ENCODE results near the gene PTPRN2. TPM values are rescaled to one million over a fixed set of nuclear protein-coding genes. Genes with fewer than 3 reads are reported as not detected.

The PTPRN2 gene
- total RNA-seq, 2 donors from 2014 or later: 26.1 to 55.5 TPM

- no peaks in the 10 kb centered on the region for H3K36me3 ChIP-seq
- intact Hi-C loops (cut with DNase I): no loop called here
These were observed 492.9 kb downstream of the PTPRN2 start for GRCh38 chr7:158094671-158095226.

GRCh38 chr7:158094046-158094445 lies 493.6 kb downstream of the PTPRN2 start:
- DNase-seq (ENCODE audit: low spot score): no peak
- Histone ChIP-seq H3K27me3 (replicated peaks; ENCODE audit: insufficient read depth) (no peaks in the 10 kb centered on the region), H3K4me3 (no peak overlapping the region), H3K4me1 (replicated peaks) (no peaks in the 10 kb centered on the region), H3K9me3 (no peaks in the 10 kb centered on the region), H3K27ac (no peak overlapping the region), H3K36me3 (no peaks in the 10 kb centered on the region)
- intact Hi-C loops (cut with DNase I): no loop called here
- TF ChIP-seq CTCF (IDR thresholded peaks at IDR 0.05): no peak
- TF ChIP-seq POLR2AphosphoS5 (IDR thresholded peaks at IDR 0.05): no peak
- TF ChIP-seq POLR2A (IDR thresholded peaks at IDR 0.05): no peak
- WGBS: 88% methylated on average over 10 of the region's 10 CpGs

More at GRCh38 chr7:158094671-158095226, 492.9 kb downstream of the PTPRN2 start:
- no peak overlapping the region for H3K4me3 ChIP-seq
- WGBS: 57% methylated on average over 12 of the region's 12 CpGs
- DNase-seq (ENCODE audit: low spot score): no peak
- H3K27me3 ChIP-seq (replicated peaks; ENCODE audit: insufficient read depth): no peaks in the 10 kb centered on the region
- no peak overlapping the region for H3K27ac ChIP-seq
- TF ChIP-seq POLR2A (IDR thresholded peaks at IDR 0.05): no peak
- H3K4me1 ChIP-seq (replicated peaks): no peaks in the 10 kb centered on the region
- no peaks in the 10 kb centered on the region for H3K9me3 ChIP-seq

DNA sequence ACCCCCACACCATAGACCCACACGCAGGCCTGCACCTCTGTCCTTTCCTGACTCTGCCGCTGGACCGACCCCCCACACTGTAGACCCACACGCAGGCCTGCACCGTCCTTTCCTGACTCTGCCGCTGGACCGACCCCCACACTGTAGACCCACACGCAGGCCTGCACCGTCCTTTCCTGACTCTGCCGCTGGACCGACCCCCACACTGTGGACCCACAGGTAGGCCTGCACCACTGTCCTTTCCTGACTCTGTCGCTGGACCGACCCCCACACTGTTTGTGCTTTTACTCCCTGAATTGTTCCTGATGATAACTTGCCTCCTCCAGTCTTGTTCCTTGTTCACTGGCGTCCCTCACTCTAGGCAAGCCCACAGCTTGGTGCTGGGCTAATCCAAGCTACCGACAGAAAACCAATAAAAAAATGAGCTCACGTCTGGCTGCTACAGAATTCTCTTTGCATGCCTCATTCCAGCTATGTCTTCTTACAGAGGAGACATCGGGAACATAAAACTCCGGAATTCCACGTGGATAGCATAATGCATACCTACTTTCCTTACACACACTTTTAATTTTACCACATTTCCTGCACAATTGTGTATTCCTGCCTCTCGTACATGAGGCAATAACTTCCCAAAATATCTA lies 494.3 kb downstream of the PTPRN2 start:
- Histone ChIP-seq H3K4me1 (replicated peaks) (no peaks in the 10 kb centered on the region), H3K36me3 (no peaks in the 10 kb centered on the region), H3K27me3 (replicated peaks; ENCODE audit: insufficient read depth) (no peaks in the 10 kb centered on the region), H3K9me3 (no peaks in the 10 kb centered on the region), H3K27ac (no peak overlapping the region), H3K4me3 (no peak overlapping the region)
- DNase-seq (ENCODE audit: low spot score): no peak
- WGBS: 63% methylated on average over 20 of the region's 20 CpGs
- intact Hi-C loops (cut with DNase I): no loop called here
- TF ChIP-seq POLR2A (IDR thresholded peaks at IDR 0.05) (no peak), CTCF (IDR thresholded peaks at IDR 0.05) (no peak), POLR2AphosphoS5 (IDR thresholded peaks at IDR 0.05) (no peak)

GRCh38 chr7:158087196-158087595 lies 500.4 kb downstream of the PTPRN2 start:
- H3K27ac ChIP-seq: no peak overlapping the region
- no peaks in the 10 kb centered on the region for H3K36me3 ChIP-seq
- 62% methylated on average over 14 of the region's 14 CpGs for WGBS
- no peaks in the 10 kb centered on the region for H3K27me3 ChIP-seq (replicated peaks; ENCODE audit: insufficient read depth)
- intact Hi-C loops (cut with DNase I): no loop called here
- H3K4me3 ChIP-seq: no peak overlapping the region
- no peaks in the 10 kb centered on the region for H3K4me1 ChIP-seq (replicated peaks)
- H3K9me3 ChIP-seq: no peaks in the 10 kb centered on the region
- TF ChIP-seq CTCF (IDR thresholded peaks at IDR 0.05): no peak
- no peak for TF ChIP-seq POLR2A (IDR thresholded peaks at IDR 0.05)
- TF ChIP-seq POLR2AphosphoS5 (IDR thresholded peaks at IDR 0.05): no peak
- no peak for DNase-seq (ENCODE audit: low spot score)

- TF ChIP-seq POLR2A (IDR thresholded peaks at IDR 0.05): no peak
- TF ChIP-seq POLR2AphosphoS5 (IDR thresholded peaks at IDR 0.05): no peak
- TF ChIP-seq CTCF (IDR thresholded peaks at IDR 0.05): no peak
- no peak overlapping the region for H3K27ac ChIP-seq
- intact Hi-C loops (cut with DNase I): no loop called here
- no peaks in the 10 kb centered on the region for H3K27me3 ChIP-seq (replicated peaks; ENCODE audit: insufficient read depth)
- H3K4me3 ChIP-seq: no peak overlapping the region
- H3K36me3 ChIP-seq: no peaks in the 10 kb centered on the region
- no peaks in the 10 kb centered on the region for H3K9me3 ChIP-seq
- H3K4me1 ChIP-seq (replicated peaks): no peaks in the 10 kb centered on the region
- 76% methylated on average over 30 of the region's 30 CpGs for WGBS
- no peak for DNase-seq (ENCODE audit: low spot score)
These were observed 501.6 kb downstream of the PTPRN2 start for GRCh38 chr7:158085741-158086695.
